ENCODE measurements around the gene CCDC191.

Gene CCDC191

GRCh38 chr3:114083112-114083511 is 26.8 kb upstream of the CCDC191 start:
- ATAC-seq = no peak
- no peak for TF ChIP-seq OSR1 (CRISPR knock-in tag; IDR thresholded peaks at IDR 0.05)
- no peak for TF ChIP-seq CREB5 (CRISPR knock-in tag; IDR thresholded peaks at IDR 0.05; ENCODE audit: low read depth)
- no peak for TF ChIP-seq CSDC2 (CRISPR knock-in tag; IDR thresholded peaks at IDR 0.05)
- no peak for TF ChIP-seq ZFP30 (CRISPR knock-in tag; IDR thresholded peaks at IDR 0.05)
- no peak for TF ChIP-seq SNAI2 (CRISPR knock-in tag; IDR thresholded peaks at IDR 0.05)
- no peak for TF ChIP-seq CSRNP3 (CRISPR knock-in tag; IDR thresholded peaks at IDR 0.05)
- no peak for TF ChIP-seq ZNF565 (CRISPR knock-in tag; conservative IDR thresholded peaks at IDR 0.05; ENCODE audit: low read depth)
- no peak for TF ChIP-seq POU6F1 (CRISPR knock-in tag; IDR thresholded peaks at IDR 0.05; ENCODE audit: borderline replicate concordance, low read depth)
- no peak for TF ChIP-seq PATZ1 (CRISPR knock-in tag; IDR thresholded peaks at IDR 0.05; ENCODE audit: borderline replicate concordance)
- TF ChIP-seq ZC3H10 (CRISPR knock-in tag; IDR thresholded peaks at IDR 0.05) = no peak
- no peak for TF ChIP-seq RARB (CRISPR knock-in tag; IDR thresholded peaks at IDR 0.05)
- no peak for TF ChIP-seq ESRRG (CRISPR knock-in tag; IDR thresholded peaks at IDR 0.05)
- no peak for TF ChIP-seq ZNF70 (CRISPR knock-in tag; IDR thresholded peaks at IDR 0.05)
- no peak for TF ChIP-seq BACH2 (CRISPR knock-in tag; IDR thresholded peaks at IDR 0.05; ENCODE audit: borderline replicate concordance)
- TF ChIP-seq ISL1 (CRISPR knock-in tag; IDR thresholded peaks at IDR 0.05) = no peak
- no peak for TF ChIP-seq ARNTL (CRISPR knock-in tag; IDR thresholded peaks at IDR 0.05; ENCODE audit: borderline replicate concordance, low read depth)
- TF ChIP-seq TSHZ2 (CRISPR knock-in tag; IDR thresholded peaks at IDR 0.05) = no peak
- no peak for TF ChIP-seq TCF4 (CRISPR knock-in tag; IDR thresholded peaks at IDR 0.05; ENCODE audit: borderline replicate concordance)

- no peak for TF ChIP-seq CSRNP3 (CRISPR knock-in tag; IDR thresholded peaks at IDR 0.05)
- no peak for TF ChIP-seq ZFP30 (CRISPR knock-in tag; IDR thresholded peaks at IDR 0.05)
- no peak for TF ChIP-seq TSHZ2 (CRISPR knock-in tag; IDR thresholded peaks at IDR 0.05)
- no peak for TF ChIP-seq CSDC2 (CRISPR knock-in tag; IDR thresholded peaks at IDR 0.05)
- TF ChIP-seq ZFP3 (CRISPR knock-in tag; IDR thresholded peaks at IDR 0.05) = no peak
- peak; percentile 27; the same call in 2 of the 3 replicates for ATAC-seq
Measured at GRCh38 chr3:114081037-114081436, 24.7 kb upstream of the CCDC191 start.
